Prostate gland (tissue), 2 donors: ENCODE measurements around the gene APLP2.

Experiments used
- CTCF ChIP-seq, 4 experiments: fragments of 200-600 bp in 2 of 4; fragments of 450-650 bp in 2 of 4; sonication (generic) in 2 of 4; IDR thresholded peaks; 1 replicate in 3 of 4; 2 replicates in 1 of 4; pipeline ENCODE4 v1.5.1; 2016 to 2019; ENCODE audit warnings: antibody characterized with exemption in 4 of 4, mild to moderate bottlenecking in 2 of 4, moderate library complexity in 2 of 4
- POLR2A ChIP-seq: fragments of 450-650 bp; IDR thresholded peaks from one replicate; pipeline ENCODE4 v1.6.1; 2016; ENCODE audit warnings: antibody characterized with exemption, mild to moderate bottlenecking

GRCh38 chr11:130163346-130164220, 93.9 kb downstream of the APLP2 start:
- peak in 1 of 4 experiments; percentile 4 for TF ChIP-seq CTCF (IDR thresholded peaks at IDR 0.05)
- no peak for TF ChIP-seq POLR2A
